KMS-11 (cell line): ENCODE results near the gene SPON1.

Experiments used
- H2AFZ ChIP-seq: fragments of 200-600 bp; sonication (generic); 2 replicates; pipeline ENCODE4 v1.6.1; 2016; ENCODE audit warnings: antibody characterized with exemption, mixed run types, low read depth
- H3K27ac ChIP-seq: fragments of 200-600 bp; sonication (generic); 2 replicates; pipeline ENCODE4 v1.6.1; 2016; ENCODE audit warnings: mild to moderate bottlenecking, mixed run types
- H3K27me3 ChIP-seq: fragments of 200-600 bp; sonication (generic); 2 replicates; pipeline ENCODE4 v1.6.1; 2017; ENCODE audit warnings: mild to moderate bottlenecking, low read depth, mixed run types, moderate library complexity; ENCODE audit not compliant: insufficient read depth
- H3K36me3 ChIP-seq: fragments of 200-600 bp; sonication (generic); 2 replicates; pipeline ENCODE4 v1.6.1; 2017; ENCODE audit warnings: mild to moderate bottlenecking, mixed run types; ENCODE audit not compliant: insufficient read depth
- H3K4me1 ChIP-seq: fragments of 200-600 bp; sonication (generic); 2 replicates; pipeline ENCODE4 v1.6.1; 2016; ENCODE audit warnings: mild to moderate bottlenecking, low read depth, mixed run types; ENCODE audit not compliant: poor library complexity, severe bottlenecking
- H3K4me2 ChIP-seq: fragments of 200-600 bp; sonication (generic); 2 replicates; pipeline ENCODE4 v1.7.0; 2016; ENCODE audit warnings: mild to moderate bottlenecking, mixed run types
- H3K4me3 ChIP-seq: fragments of 200-600 bp; sonication (generic); IDR thresholded peaks from 2 replicates; pipeline ENCODE4 v1.6.1; 2017; ENCODE audit warnings: low read depth, low read length, mixed read lengths; ENCODE audit not compliant: insufficient read depth
- H3K79me2 ChIP-seq: fragments of 200-600 bp; sonication (generic); 2 replicates; pipeline ENCODE4 v1.6.1; 2016; ENCODE audit warnings: low read depth, mixed run types; ENCODE audit not compliant: insufficient read depth
- H3K9ac ChIP-seq: fragments of 200-600 bp; sonication (generic); 2 replicates; pipeline ENCODE4 v1.6.1; 2016; ENCODE audit warnings: mild to moderate bottlenecking, mixed run types
- H4K20me1 ChIP-seq: fragments of 200-600 bp; sonication (generic); 2 replicates; pipeline ENCODE4 v1.6.1; 2016; ENCODE audit warnings: mild to moderate bottlenecking, mixed run types; ENCODE audit not compliant: insufficient read depth
- CTCF ChIP-seq: fragments of 200-600 bp; sonication (generic); conservative IDR thresholded peaks from 2 replicates; pipeline ENCODE4 v1.6.1; 2017; ENCODE audit warnings: low read depth, mild to moderate bottlenecking, antibody characterized with exemption, low read length, moderate library complexity, mixed read lengths

The SPON1 gene

GRCh38 chr11:14101388-14101787 lies 138.9 kb downstream of the SPON1 start:
- TF ChIP-seq CTCF, result no peak
- no peak overlapping the region for H3K9ac ChIP-seq
- no peaks in the 10 kb centered on the region for H4K20me1 ChIP-seq
- H3K27ac ChIP-seq, result no peak overlapping the region
- no peak overlapping the region for H2AFZ ChIP-seq
- no peaks in the 10 kb centered on the region for H3K4me1 ChIP-seq
- H3K27me3 ChIP-seq, result no peaks in the 10 kb centered on the region
- H3K4me2 ChIP-seq, result no peak overlapping the region
- H3K36me3 ChIP-seq, result no peaks in the 10 kb centered on the region
- no peak overlapping the region for H3K4me3 ChIP-seq
- H3K79me2 ChIP-seq, result no peaks in the 10 kb centered on the region

- no peak overlapping the region for H3K4me3 ChIP-seq
- H3K9ac ChIP-seq, result no peak overlapping the region
- H2AFZ ChIP-seq, result no peak overlapping the region
- no peak for TF ChIP-seq CTCF
- no peaks in the 10 kb centered on the region for H4K20me1 ChIP-seq
- no peaks in the 10 kb centered on the region for H3K79me2 ChIP-seq
- no peaks in the 10 kb centered on the region for H3K27me3 ChIP-seq
- no peak overlapping the region for H3K27ac ChIP-seq
- no peaks in the 10 kb centered on the region for H3K36me3 ChIP-seq
- no peaks in the 10 kb centered on the region for H3K4me1 ChIP-seq
- H3K4me2 ChIP-seq, result no peak overlapping the region
These were observed 140.2 kb downstream of the SPON1 start for GRCh38 chr11:14102766-14103165.

DNA sequence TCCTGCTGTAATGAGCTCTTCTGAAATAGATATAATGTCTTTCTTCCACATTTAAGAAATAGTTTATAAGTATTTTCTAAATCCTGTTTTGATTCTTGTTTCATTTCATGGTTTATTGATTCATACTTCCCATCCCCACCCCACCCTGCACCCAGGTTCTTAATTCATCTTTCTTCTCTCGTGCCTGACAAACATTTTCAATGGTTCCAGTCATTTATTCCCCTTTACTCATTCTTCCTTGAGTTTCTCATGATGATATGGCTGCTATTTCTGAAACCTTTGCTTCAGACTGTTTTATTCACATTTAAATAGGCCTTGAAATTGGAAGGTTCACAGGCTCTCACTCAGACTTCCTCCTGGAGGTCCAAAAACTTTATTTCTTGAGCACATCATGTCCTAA lies 142.9 kb downstream of the SPON1 start:
- Histone ChIP-seq H3K36me3 (no peaks in the 10 kb centered on the region), H3K4me2 (no peak overlapping the region), H3K9ac (no peak overlapping the region), H3K4me1 (no peaks in the 10 kb centered on the region), H4K20me1 (no peaks in the 10 kb centered on the region), H3K79me2 (no peaks in the 10 kb centered on the region), H2AFZ (no peak overlapping the region), H3K4me3 (no peak overlapping the region), H3K27me3 (no peaks in the 10 kb centered on the region), H3K27ac (no peak overlapping the region)
- TF ChIP-seq CTCF, result no peak

GRCh38 chr11:14106303-14107049 lies 144.0 kb downstream of the SPON1 start:
- Histone ChIP-seq H3K27me3 (no peaks in the 10 kb centered on the region), H3K36me3 (no peaks in the 10 kb centered on the region), H3K27ac (no peak overlapping the region), H3K9ac (no peak overlapping the region), H3K4me3 (no peak overlapping the region), H3K4me1 (no peaks in the 10 kb centered on the region), H2AFZ (no peak overlapping the region), H3K79me2 (no peaks in the 10 kb centered on the region), H4K20me1 (no peaks in the 10 kb centered on the region), H3K4me2 (no peak overlapping the region)
- TF ChIP-seq CTCF, result no peak
